HG03159 (cell line): Measurements from ENCODE around the gene CYTH3.
"Not testable (repeated sequence)": the region's sequence is repeated elsewhere in the genome, so short reads cannot be mapped to it uniquely, and the experiment has no call there.

ENCODE experiments used
- ATAC-seq: cut with Tn5 transposase; IDR thresholded peaks from one replicate; pipeline ENCODE4 v1.9.1; 2021; ENCODE audit warnings: mild to moderate bottlenecking, moderate library complexity; ENCODE audit not compliant: unreplicated experiment

The CYTH3 gene

GRCh38 chr7:6234384-6234783 is 38.0 kb downstream of the CYTH3 start:
- ATAC-seq: no peak

GRCh38 chr7:6232534-6232933 is 39.9 kb downstream of the CYTH3 start:
- no peak for ATAC-seq

- no peak for ATAC-seq
Observed at GRCh38 chr7:6232116-6232515, 40.3 kb downstream of the CYTH3 start.

- no peak for ATAC-seq
Observed at GRCh38 chr7:6231184-6231583, 41.2 kb downstream of the CYTH3 start.

GRCh38 chr7:6229284-6229683 is 43.1 kb downstream of the CYTH3 start:
- ATAC-seq: not testable (repeated sequence)

GRCh38 chr7:6228361-6229229 is 43.8 kb downstream of the CYTH3 start:
- ATAC-seq: peak; percentile 93

- ATAC-seq: no peak
Observed at GRCh38 chr7:6227294-6227846, 45.1 kb downstream of the CYTH3 start.

- no peak for ATAC-seq
Observed at GRCh38 chr7:6226194-6226799, 46.1 kb downstream of the CYTH3 start.

- not testable (repeated sequence) for ATAC-seq
Observed at GRCh38 chr7:6223411-6223810, 49.0 kb downstream of the CYTH3 start.

GRCh38 chr7:6223010-6223409 is 49.4 kb downstream of the CYTH3 start:
- not testable (repeated sequence) for ATAC-seq

GRCh38 chr7:6221340-6222319 is 50.8 kb downstream of the CYTH3 start:
- no peak for ATAC-seq

GRCh38 chr7:6218329-6218728 is 54.1 kb downstream of the CYTH3 start:
- no peak for ATAC-seq

- no peak for ATAC-seq
Observed at GRCh38 chr7:6212008-6212407, 60.4 kb downstream of the CYTH3 start.

GRCh38 chr7:6210621-6211372 is 61.6 kb downstream of the CYTH3 start:
- no peak for ATAC-seq

- ATAC-seq: no peak
Observed at GRCh38 chr7:6209340-6209739, 63.1 kb downstream of the CYTH3 start.

- ATAC-seq: no peak
Observed at GRCh38 chr7:6208573-6209328, 63.7 kb downstream of the CYTH3 start.

- no peak for ATAC-seq
Observed at GRCh38 chr7:6205971-6206660, 66.3 kb downstream of the CYTH3 start.

GRCh38 chr7:6203381-6203780 is 69.0 kb downstream of the CYTH3 start:
- no peak for ATAC-seq

GRCh38 chr7:6202117-6202516 is 70.3 kb downstream of the CYTH3 start:
- ATAC-seq: no peak
